Cerebellar nuclear complex (tissue), 1 donor: ENCODE measurements around the gene DNER.
"Not testable (repeated sequence)": the region's sequence is repeated elsewhere in the genome, so short reads cannot be mapped to it uniquely, and the experiment has no call there.

Experiments
- DNase-seq, 2 experiments: peaks; one replicate each; lab custom pipeline; 2025; lab: John Stamatoyannopoulos, UW

The DNER gene

GRCh38 chr2:229718057-229718456 lies 3.7 kb upstream of the DNER start:
- no peak for DNase-seq

- peak in 1 of 2 experiments; percentile 54 for DNase-seq
These were observed 1.6 kb upstream of the DNER start for GRCh38 chr2:229715895-229716507.

- peak in 1 of 2 experiments; percentile 9 for DNase-seq
These were observed 584 bp upstream of the DNER start for GRCh38 chr2:229714736-229715541.

GRCh38 chr2:229713371-229714079 lies 830 bp downstream of the DNER start:
- no peak for DNase-seq

- DNase-seq = no peak
These were observed 2.2 kb downstream of the DNER start for GRCh38 chr2:229712136-229712535.

GRCh38 chr2:229708335-229708734 lies 6.0 kb downstream of the DNER start:
- DNase-seq = no peak

GRCh38 chr2:229703909-229704630 lies 10.3 kb downstream of the DNER start:
- no peak for DNase-seq

GRCh38 chr2:229701716-229702115 lies 12.6 kb downstream of the DNER start:
- DNase-seq = no peak

- no peak for DNase-seq
These were observed 13.3 kb downstream of the DNER start for GRCh38 chr2:229701062-229701461.

- DNase-seq = no peak
These were observed 18.4 kb downstream of the DNER start for GRCh38 chr2:229695961-229696360.

GRCh38 chr2:229693845-229694244 lies 20.5 kb downstream of the DNER start:
- not testable (repeated sequence) for DNase-seq

- no peak for DNase-seq
These were observed 22.7 kb downstream of the DNER start for GRCh38 chr2:229691631-229692030.

- DNase-seq = no peak
These were observed 25.0 kb downstream of the DNER start for GRCh38 chr2:229689307-229689839.

- no peak for DNase-seq
These were observed 26.2 kb downstream of the DNER start for GRCh38 chr2:229688141-229688540.

- no peak for DNase-seq
These were observed 28.0 kb downstream of the DNER start for GRCh38 chr2:229686122-229686919.

- no peak for DNase-seq
These were observed 29.3 kb downstream of the DNER start for GRCh38 chr2:229684942-229685562.

- no peak for DNase-seq
These were observed 34.8 kb downstream of the DNER start for GRCh38 chr2:229679393-229680125.

- no peak for DNase-seq
These were observed 38.8 kb downstream of the DNER start for GRCh38 chr2:229675569-229675968.

GRCh38 chr2:229674830-229675530 lies 39.4 kb downstream of the DNER start:
- DNase-seq = no peak
